HG03175 (cell line): ENCODE results near the gene CRYL1.

Source experiments
- ATAC-seq: cut with Tn5 transposase; IDR thresholded peaks from one replicate; pipeline ENCODE4 v1.9.1; 2021; ENCODE audit warnings: mild to moderate bottlenecking, moderate library complexity; ENCODE audit not compliant: unreplicated experiment

CRYL1 gene

GRCh38 chr13:20525601-20526544, at the start of gene CRYL1:
CRYL1 (minus strand) TSS chr13:20525857; CDS start chr13:20525794, 63 bp downstream.
- ATAC-seq = peak; percentile 72

GRCh38 chr13:20573636-20574035, 48.0 kb upstream of the CRYL1 start:
- ATAC-seq = no peak

- ATAC-seq = no peak
Observed at GRCh38 chr13:20573186-20573585, 47.5 kb upstream of the CRYL1 start.

- ATAC-seq = no peak
Observed at GRCh38 chr13:20571676-20572075, 46.0 kb upstream of the CRYL1 start.

GRCh38 chr13:20570517-20570916, 44.9 kb upstream of the CRYL1 start:
- no peak for ATAC-seq

GRCh38 chr13:20567881-20568528, 42.3 kb upstream of the CRYL1 start:
- no peak for ATAC-seq

GRCh38 chr13:20566898-20567874, 41.5 kb upstream of the CRYL1 start, which contains the start of gene IFT88:
IFT88 (plus strand) TSS chr13:20567157; CDS start chr13:20574386, 7,229 bp downstream.
- ATAC-seq = peak; percentile 88

- ATAC-seq = peak; percentile 35
Observed at GRCh38 chr13:20566468-20566897, 40.8 kb upstream of the CRYL1 start.

- no peak for ATAC-seq
Observed at GRCh38 chr13:20565115-20565736, 39.6 kb upstream of the CRYL1 start.

- no peak for ATAC-seq
Observed at GRCh38 chr13:20561741-20562140, 36.1 kb upstream of the CRYL1 start.

- no peak for ATAC-seq
Observed at GRCh38 chr13:20559659-20560356, 34.2 kb upstream of the CRYL1 start.

- no peak for ATAC-seq
Observed at GRCh38 chr13:20558982-20559381, 33.3 kb upstream of the CRYL1 start.

GRCh38 chr13:20553311-20553710, 27.7 kb upstream of the CRYL1 start:
- no peak for ATAC-seq

- no peak for ATAC-seq
Observed at GRCh38 chr13:20550799-20551198, 25.1 kb upstream of the CRYL1 start.

- ATAC-seq = no peak
Observed at GRCh38 chr13:20547479-20547908, 21.8 kb upstream of the CRYL1 start.

- peak; percentile 52 for ATAC-seq
Observed at GRCh38 chr13:20546556-20546955, 20.9 kb upstream of the CRYL1 start.

GRCh38 chr13:20544201-20544923, 18.7 kb upstream of the CRYL1 start:
- no peak for ATAC-seq

GRCh38 chr13:20536992-20537391, 11.3 kb upstream of the CRYL1 start:
- no peak for ATAC-seq

GRCh38 chr13:20534038-20534608, 8.5 kb upstream of the CRYL1 start:
- no peak for ATAC-seq
